Measurements from ENCODE around the gene PBXIP1.

Gene PBXIP1

DNA sequence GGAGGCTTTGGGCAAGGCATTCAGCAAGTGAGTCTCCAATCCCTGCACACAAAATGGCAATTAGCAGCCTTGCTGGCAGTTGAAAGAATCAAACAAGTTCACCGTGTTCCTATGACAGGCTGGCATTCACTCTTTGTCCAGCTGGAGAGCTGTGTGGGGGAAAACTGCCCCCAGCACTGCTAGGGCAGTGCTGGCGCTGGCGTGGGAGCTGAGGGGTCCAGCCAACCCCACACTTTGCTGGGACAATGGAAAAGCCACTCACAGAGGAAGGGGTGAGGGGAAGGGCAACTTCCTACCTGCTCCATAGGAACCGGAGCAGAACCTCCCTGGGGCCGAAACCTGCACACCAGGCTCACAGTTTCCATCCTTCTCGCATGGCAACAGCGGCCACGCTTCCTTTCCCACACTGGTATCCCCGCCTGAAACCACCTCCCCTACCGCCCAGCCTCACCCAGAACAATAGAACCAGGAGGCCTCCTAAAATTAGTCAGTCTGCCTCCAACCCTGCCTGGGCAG, 59.1 kb downstream of the PBXIP1 start:
- Histone ChIP-seq H3K4me3 (ENCODE audit: low read length) (no peak overlapping the region), H3K9me2 (replicated peaks; ENCODE audit: control insufficient read depth, low read length) (no peaks in the 10 kb centered on the region), H3K36me3 (ENCODE audit: control insufficient read depth, low read length) (no peaks in the 10 kb centered on the region), H3K4me2 (ENCODE audit: low read length) (no peak overlapping the region), H4K20me1 (ENCODE audit: control insufficient read depth, insufficient read depth, low read depth, low read length) (no peaks in the 10 kb centered on the region), H3F3A (ENCODE audit: control insufficient read depth, insufficient read depth) (no peaks in the 10 kb centered on the region), H3K27me3 (ENCODE audit: control insufficient read depth, low read length) (peaks cover 6% of the 10 kb centered on the region; the same call in 1 of the 2 replicates), H3K79me2 (ENCODE audit: control insufficient read depth, low read length) (no peaks in the 10 kb centered on the region), H3K4me1 (ENCODE audit: control insufficient read depth, low read length) (no peaks in the 10 kb centered on the region), H3K9me3 (ENCODE audit: control insufficient read depth, insufficient read depth, low read length) (no peaks in the 10 kb centered on the region), H3K27ac (ENCODE audit: low read depth, low read length) (no peak overlapping the region)
- TF ChIP-seq, protein P1, sequence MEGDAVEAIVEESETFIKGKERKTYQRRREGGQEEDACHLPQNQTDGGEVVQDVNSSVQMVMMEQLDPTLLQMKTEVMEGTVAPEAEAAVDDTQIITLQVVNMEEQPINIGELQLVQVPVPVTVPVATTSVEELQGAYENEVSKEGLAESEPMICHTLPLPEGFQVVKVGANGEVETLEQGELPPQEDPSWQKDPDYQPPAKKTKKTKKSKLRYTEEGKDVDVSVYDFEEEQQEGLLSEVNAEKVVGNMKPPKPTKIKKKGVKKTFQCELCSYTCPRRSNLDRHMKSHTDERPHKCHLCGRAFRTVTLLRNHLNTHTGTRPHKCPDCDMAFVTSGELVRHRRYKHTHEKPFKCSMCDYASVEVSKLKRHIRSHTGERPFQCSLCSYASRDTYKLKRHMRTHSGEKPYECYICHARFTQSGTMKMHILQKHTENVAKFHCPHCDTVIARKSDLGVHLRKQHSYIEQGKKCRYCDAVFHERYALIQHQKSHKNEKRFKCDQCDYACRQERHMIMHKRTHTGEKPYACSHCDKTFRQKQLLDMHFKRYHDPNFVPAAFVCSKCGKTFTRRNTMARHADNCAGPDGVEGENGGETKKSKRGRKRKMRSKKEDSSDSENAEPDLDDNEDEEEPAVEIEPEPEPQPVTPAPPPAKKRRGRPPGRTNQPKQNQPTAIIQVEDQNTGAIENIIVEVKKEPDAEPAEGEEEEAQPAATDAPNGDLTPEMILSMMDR (IDR thresholded peaks at IDR 0.05; ENCODE audit: low read depth, low read length, poor library complexity, severe bottlenecking): no peak
- TF ChIP-seq EZH2phosphoT487 (IDR thresholded peaks at IDR 0.05; ENCODE audit: borderline replicate concordance, low read length): no peak

GRCh38 chr1:154895798-154896197, 60.1 kb downstream of the PBXIP1 start:
- no peaks in the 10 kb centered on the region for H3K36me3 ChIP-seq (ENCODE audit: control insufficient read depth, low read length)

More at GRCh38 chr1:154895798-154896197, 60.1 kb downstream of the PBXIP1 start:
- H3K27me3 ChIP-seq (ENCODE audit: control insufficient read depth, low read length): peaks cover 6% of the 10 kb centered on the region; the same call in 1 of the 2 replicates
- no peaks in the 10 kb centered on the region for H3K4me1 ChIP-seq (ENCODE audit: control insufficient read depth, low read length)
- TF ChIP-seq, protein P1 (IDR thresholded peaks at IDR 0.05; ENCODE audit: low read depth, low read length, poor library complexity, severe bottlenecking): no peak
- TF ChIP-seq EZH2phosphoT487 (IDR thresholded peaks at IDR 0.05; ENCODE audit: borderline replicate concordance, low read length): no peak
- H3K4me3 ChIP-seq (ENCODE audit: low read length): no peak overlapping the region
- no peaks in the 10 kb centered on the region for H3K9me3 ChIP-seq (ENCODE audit: control insufficient read depth, insufficient read depth, low read length)
- H3F3A ChIP-seq (ENCODE audit: control insufficient read depth, insufficient read depth): no peaks in the 10 kb centered on the region
- H4K20me1 ChIP-seq (ENCODE audit: control insufficient read depth, insufficient read depth, low read depth, low read length): no peaks in the 10 kb centered on the region
- H3K27ac ChIP-seq (ENCODE audit: low read depth, low read length): no peak overlapping the region
- H3K9me2 ChIP-seq (replicated peaks; ENCODE audit: control insufficient read depth, low read length): no peaks in the 10 kb centered on the region
- no peaks in the 10 kb centered on the region for H3K79me2 ChIP-seq (ENCODE audit: control insufficient read depth, low read length)
- H3K4me2 ChIP-seq (ENCODE audit: low read length): no peak overlapping the region

Data from DOHH2 (cell line).